OCI-LY7 (cell line): ENCODE results near the gene SAFB2. TPM values are rescaled to one million over a fixed set of nuclear protein-coding genes. Genes with fewer than 3 reads are reported as not detected.

Experiments
- BruUV-seq: library from RNA; stranded (reverse); fragments of 400-500 nt; replicated peaks from 2 replicates; lab custom pipeline; 2021; lab: Mats Ljungman, UMichigan
- CTCF ChIA-PET: fragments of 300-600 bp; sonication (Branson Sonifier 250); formaldehyde crosslinking; loops from one replicate; lab custom pipeline; 2022; ENCODE audit warnings: antibody characterized with exemption; ENCODE audit not compliant: unreplicated experiment; lab: Charles Lee
- POLR2A ChIA-PET: fragments of 300-600 bp; sonication (Branson Sonifier 250); formaldehyde crosslinking; loops from one replicate; lab custom pipeline; 2022; ENCODE audit warnings: antibody characterized with exemption; lab: Charles Lee
- DNase-seq: peaks from one replicate; pipeline ENCODE4 v3.0.0-alpha.2; 2015; ENCODE audit warnings: low spot score
- H2AFZ ChIP-seq: fragments of 200-600 bp; sonication (generic), shearing (Covaris generic); 2 replicates; pipeline ENCODE4 v1.6.1; 2014; ENCODE audit warnings: mild to moderate bottlenecking, antibody characterized with exemption, low read length, moderate library complexity
- H3K27ac ChIP-seq: fragments of 200-600 bp; sonication (generic); 2 replicates; pipeline ENCODE4 v1.5.1; 2014; ENCODE audit warnings: mixed run types, low read depth, mild to moderate bottlenecking, moderate library complexity, low read length, inconsistent platforms; ENCODE audit not compliant: poor library complexity, severe bottlenecking
- H3K36me3 ChIP-seq: fragments of 200-600 bp; sonication (generic); 2 replicates; pipeline ENCODE4 v1.6.1; 2014; ENCODE audit warnings: mild to moderate bottlenecking, antibody characterized with exemption, low read length, moderate library complexity, mixed read lengths; ENCODE audit not compliant: insufficient read depth
- H3K4me1 ChIP-seq: fragments of 200-600 bp; sonication (generic); 2 replicates; pipeline ENCODE4 v1.5.1; 2014; ENCODE audit warnings: mild to moderate bottlenecking, low read length; ENCODE audit not compliant: insufficient read depth, poor library complexity, severe bottlenecking
- H3K4me2 ChIP-seq: fragments of 200-600 bp; sonication (generic); 2 replicates; pipeline ENCODE4 v1.6.1; 2014; ENCODE audit warnings: mild to moderate bottlenecking, low read length
- H3K4me3 ChIP-seq: fragments of 200-600 bp; sonication (generic); 2 replicates; pipeline ENCODE4 v1.5.1; 2014; ENCODE audit warnings: mild to moderate bottlenecking, low read depth, low read length; ENCODE audit not compliant: poor library complexity, severe bottlenecking
- H3K79me2 ChIP-seq: fragments of 200-600 bp; sonication (generic); 2 replicates; pipeline ENCODE4 v1.6.1; 2016; ENCODE audit warnings: low read depth, mild to moderate bottlenecking, low read length, moderate library complexity, mixed read lengths; ENCODE audit not compliant: insufficient read depth
- H3K9me2 ChIP-seq: fragments of 200-600 bp; sonication (generic); 2 replicates; pipeline ENCODE4 v1.6.1; 2016; ENCODE audit warnings: mild to moderate bottlenecking, low read length, mixed read lengths; ENCODE audit not compliant: insufficient read depth
- H3K9me3 ChIP-seq: fragments of 200-600 bp; sonication (generic); 2 replicates; pipeline ENCODE4 v1.6.1; 2014; ENCODE audit warnings: mild to moderate bottlenecking, mixed run types, low read length, mixed read lengths
- H4K20me1 ChIP-seq: fragments of 200-600 bp; sonication (generic); 2 replicates; pipeline ENCODE4 v1.6.1; 2014; ENCODE audit warnings: mild to moderate bottlenecking, antibody characterized with exemption, low read length, moderate library complexity, mixed read lengths; ENCODE audit not compliant: insufficient read depth
- CTCF ChIP-seq: fragments of 200-600 bp; sonication (generic); conservative IDR thresholded peaks from 2 replicates; pipeline ENCODE4 v1.5.1; 2014; ENCODE audit warnings: mild to moderate bottlenecking, antibody characterized with exemption, low read length, moderate library complexity, mixed read lengths
- EZH2phosphoT487 ChIP-seq: fragments of 200-600 bp; sonication (generic); IDR thresholded peaks from 2 replicates; pipeline ENCODE4 v1.6.1; 2018; ENCODE audit warnings: low read depth, borderline replicate concordance, mild to moderate bottlenecking, mixed run types, antibody characterized with exemption, low read length, moderate library complexity, mixed read lengths
- intact Hi-C: fragments of 100-400 bp; cut with micrococcal nuclease; formaldehyde crosslinking; loops from one replicate; pipeline ENCODE4 v1.10.0; 2022; ENCODE audit not compliant: unreplicated experiment
- total RNA-seq, 2 experiments: library from RNA; depleted of rRNA in 1 of 2; stranded (reverse); fragments of >200 nt in 1 of 2; shearing (Covaris generic) in 1 of 2; gene quantifications; 2 replicates each; pipeline ENCODE4 v1.2.3, GENCODE V29; 2014 to 2022

SAFB2 gene
- total RNA-seq, 2 experiments from 2014 or later, result 52.8 to 111 TPM

DNA sequence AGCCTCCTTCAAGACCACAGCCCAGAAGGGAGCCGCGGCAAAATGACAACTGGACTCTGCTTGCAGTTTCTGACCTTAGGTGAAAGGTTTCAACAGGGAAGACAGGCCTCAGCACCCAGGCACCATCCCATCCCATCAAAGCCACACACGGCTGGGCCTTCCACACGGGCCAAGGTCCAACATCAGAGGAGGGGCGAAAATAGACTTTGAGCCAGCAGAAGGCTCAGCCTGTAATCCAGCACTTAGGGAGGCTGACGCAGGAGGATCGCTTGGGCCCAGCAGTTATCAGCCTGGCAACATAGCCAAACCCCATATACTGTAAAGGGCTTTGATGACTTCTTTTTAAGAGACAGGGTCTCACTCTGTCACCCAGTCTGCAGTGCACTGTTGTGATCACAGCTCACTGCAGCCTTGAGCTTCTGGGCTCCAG, 28.0 kb downstream of the SAFB2 start:
- Histone ChIP-seq H3K4me2 (no peak overlapping the region), H3K79me2 (no peaks in the 10 kb centered on the region), H3K4me3 (no peak overlapping the region), H3K4me1 (no peaks in the 10 kb centered on the region), H2AFZ (no peak overlapping the region), H3K27ac (no peak overlapping the region), H3K9me3 (no peaks in the 10 kb centered on the region), H3K9me2 (no peaks in the 10 kb centered on the region), H3K36me3 (peaks cover 99% of the 10 kb centered on the region), H4K20me1 (no peaks in the 10 kb centered on the region)
- POLR2A ChIA-PET, result no interaction called here
- DNase-seq, result no peak
- intact Hi-C loops, result no loop called here
- TF ChIP-seq EZH2phosphoT487 (no peak), CTCF (no peak)
- CTCF ChIA-PET, result no interaction called here
- no TSS peak for BruUV-seq

- CTCF ChIA-PET, result no interaction called here
- POLR2A ChIA-PET, result no interaction called here
Observed at GRCh38 chr19:5593343-5594255, 29.0 kb downstream of the SAFB2 start.

DNA sequence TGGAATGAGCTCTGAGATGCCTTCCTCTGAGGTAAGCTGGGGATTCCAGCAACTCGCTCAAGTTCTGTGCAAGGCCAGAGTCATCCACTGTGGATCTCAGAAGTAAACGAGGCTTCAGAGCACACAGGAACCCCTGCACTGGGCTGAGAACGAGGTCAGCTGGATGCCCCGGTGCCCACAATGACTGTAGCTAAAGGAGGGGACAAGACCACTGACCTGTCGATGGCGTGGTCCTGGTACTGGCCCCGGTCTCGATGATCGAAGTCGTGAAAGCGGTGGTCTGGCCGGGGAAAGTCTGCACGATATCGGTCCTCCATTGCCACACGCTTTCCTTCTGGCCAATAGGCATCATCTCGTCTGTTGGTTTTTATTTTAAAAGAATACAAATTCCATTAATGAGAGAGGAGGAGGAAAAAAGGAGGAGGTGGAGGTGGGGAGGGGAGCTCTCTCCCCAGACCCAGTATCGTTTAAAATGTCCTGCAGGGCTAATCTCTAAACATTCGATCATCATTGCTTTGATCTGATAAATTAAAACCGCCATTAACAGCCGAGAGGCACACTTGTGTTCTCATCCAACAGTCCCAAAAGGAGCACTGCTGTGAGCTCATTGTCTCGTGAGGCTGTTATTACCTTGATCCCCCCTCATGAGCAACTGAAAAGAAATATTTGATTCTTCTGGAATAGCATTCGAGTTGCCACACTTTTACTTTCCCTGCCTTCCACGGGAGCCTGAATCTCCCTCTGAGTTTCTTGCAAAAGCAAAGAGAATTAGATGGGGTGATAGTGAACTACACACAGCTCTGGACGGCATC, 29.8 kb downstream of the SAFB2 start:
- H3K4me1 ChIP-seq, result no peaks in the 10 kb centered on the region
- intact Hi-C loops, result no loop called here
- H3K9me2 ChIP-seq, result no peaks in the 10 kb centered on the region
- no peak overlapping the region for H3K4me3 ChIP-seq
- no peaks in the 10 kb centered on the region for H3K79me2 ChIP-seq
- CTCF ChIA-PET, result no interaction called here
- H3K9me3 ChIP-seq, result no peaks in the 10 kb centered on the region
- DNase-seq, result no peak
- no peak overlapping the region for H3K4me2 ChIP-seq
- BruUV-seq, result no TSS peak
- no peaks in the 10 kb centered on the region for H4K20me1 ChIP-seq
- no peak overlapping the region for H2AFZ ChIP-seq
- peaks cover 99% of the 10 kb centered on the region for H3K36me3 ChIP-seq
- TF ChIP-seq CTCF (no peak), EZH2phosphoT487 (no peak)
- H3K27ac ChIP-seq, result no peak overlapping the region
- POLR2A ChIA-PET, result no interaction called here

More at GRCh38 chr19:5593343-5594255, 29.0 kb downstream of the SAFB2 start:
- no peak for TF ChIP-seq EZH2phosphoT487
- H4K20me1 ChIP-seq, result no peaks in the 10 kb centered on the region
- H3K4me1 ChIP-seq, result no peaks in the 10 kb centered on the region
- no peak overlapping the region for H3K4me3 ChIP-seq
- no peak overlapping the region for H3K27ac ChIP-seq
- no peaks in the 10 kb centered on the region for H3K9me2 ChIP-seq
- no peak for DNase-seq
- intact Hi-C loops, result no loop called here
- H3K9me3 ChIP-seq, result no peaks in the 10 kb centered on the region
- no peak overlapping the region for H2AFZ ChIP-seq
- H3K36me3 ChIP-seq, result peaks cover 99% of the 10 kb centered on the region
- H3K4me2 ChIP-seq, result no peak overlapping the region
- H3K79me2 ChIP-seq, result no peaks in the 10 kb centered on the region
- no TSS peak for BruUV-seq
